HCEC 1CT (cell line): ENCODE results near the gene DGLUCY.
"Not testable (repeated sequence)": the region's sequence is repeated elsewhere in the genome, so short reads cannot be mapped to it uniquely, and the experiment has no call there.

ENCODE experiments used
- DNase-seq: peaks from one replicate; pipeline ENCODE4 v3.0.0-alpha.2; 2017

Gene DGLUCY

DNA sequence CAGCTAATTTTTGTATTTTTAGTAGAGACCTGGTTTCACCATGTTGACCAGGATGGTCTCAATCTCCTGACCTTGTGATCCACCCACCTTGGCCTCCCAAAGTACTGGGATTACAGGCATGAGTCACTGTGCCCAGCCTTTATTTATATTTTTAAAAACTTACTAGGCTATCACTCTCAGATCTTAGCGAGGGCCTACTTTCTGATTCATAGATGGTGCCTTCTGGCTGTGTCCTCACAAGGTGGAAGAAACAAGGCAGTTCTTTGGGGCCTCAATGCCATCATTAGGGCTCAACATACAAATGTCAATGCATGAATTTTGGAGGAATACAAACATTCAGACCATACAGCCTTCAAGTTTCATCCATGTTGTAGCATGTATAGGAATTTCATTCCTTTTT, 2.4 kb upstream of the DGLUCY start:
- DNase-seq = no peak

DNA sequence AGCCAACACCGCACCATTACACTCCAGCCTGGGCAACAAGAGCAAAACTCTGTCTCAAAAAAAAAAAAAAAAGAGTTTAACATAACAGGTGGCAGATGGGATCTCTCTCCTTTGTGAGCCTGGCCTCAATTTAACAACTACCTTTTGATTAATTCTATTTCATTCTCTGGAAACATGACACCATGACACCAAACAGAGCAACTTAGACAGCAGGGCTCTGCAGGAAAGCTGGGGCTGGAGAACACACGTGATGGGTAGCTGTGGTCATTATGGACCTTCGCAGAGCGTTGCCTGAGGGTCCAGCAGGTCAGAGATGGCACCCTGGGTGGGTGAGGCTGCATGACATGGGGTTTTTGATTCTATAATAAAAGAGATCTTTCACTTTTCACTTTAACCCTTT, 1.7 kb upstream of the DGLUCY start:
- no peak for DNase-seq

DNA sequence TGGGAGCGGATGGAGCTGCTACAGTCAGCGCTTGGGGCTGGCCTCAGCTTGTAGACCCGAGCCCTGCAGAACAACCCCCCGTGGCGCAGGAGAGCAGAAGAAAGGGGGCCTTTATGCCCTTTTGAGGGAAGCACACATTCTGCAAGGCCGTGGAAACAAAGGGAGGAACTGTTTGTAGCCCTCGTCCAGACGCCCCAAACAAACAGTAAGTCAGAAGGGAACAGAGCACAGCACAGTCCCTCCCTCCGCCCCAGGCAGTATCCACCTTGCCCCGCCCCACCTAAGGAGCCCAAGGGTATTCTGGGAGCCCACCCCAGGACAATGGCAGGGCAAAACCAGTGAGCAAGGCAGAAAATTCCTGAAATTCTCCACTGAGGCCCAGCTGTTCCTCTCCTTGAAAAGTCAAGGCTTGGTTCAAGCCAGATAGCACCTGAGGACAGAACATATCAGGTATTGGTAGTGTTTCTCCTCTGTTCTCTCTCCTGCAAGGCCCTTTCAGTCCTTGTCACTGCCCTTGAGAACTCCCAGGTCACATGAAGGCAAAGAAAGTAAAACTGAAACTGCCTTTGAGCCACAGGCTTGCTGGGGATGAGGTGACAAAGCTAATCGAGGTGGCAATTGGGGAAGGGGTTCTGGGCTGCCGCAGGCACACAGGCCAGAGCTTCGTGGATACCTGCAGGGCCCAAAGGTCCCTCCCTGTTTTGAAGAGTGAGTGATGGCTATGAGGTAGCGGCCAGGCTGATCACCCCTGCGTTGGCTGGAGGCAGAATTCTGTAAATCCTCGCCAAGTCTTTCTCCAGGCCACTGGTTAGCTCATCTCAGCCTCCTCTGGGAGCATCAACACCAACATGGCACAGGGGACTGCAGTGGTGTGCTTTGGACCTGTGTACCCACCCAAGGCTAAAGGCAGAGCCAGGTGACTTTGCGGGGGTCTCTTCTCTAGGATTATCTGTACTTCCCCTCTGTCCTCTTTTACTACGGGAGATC, 499 bp downstream of the DGLUCY start:
- peak; percentile 20 for DNase-seq

DNA sequence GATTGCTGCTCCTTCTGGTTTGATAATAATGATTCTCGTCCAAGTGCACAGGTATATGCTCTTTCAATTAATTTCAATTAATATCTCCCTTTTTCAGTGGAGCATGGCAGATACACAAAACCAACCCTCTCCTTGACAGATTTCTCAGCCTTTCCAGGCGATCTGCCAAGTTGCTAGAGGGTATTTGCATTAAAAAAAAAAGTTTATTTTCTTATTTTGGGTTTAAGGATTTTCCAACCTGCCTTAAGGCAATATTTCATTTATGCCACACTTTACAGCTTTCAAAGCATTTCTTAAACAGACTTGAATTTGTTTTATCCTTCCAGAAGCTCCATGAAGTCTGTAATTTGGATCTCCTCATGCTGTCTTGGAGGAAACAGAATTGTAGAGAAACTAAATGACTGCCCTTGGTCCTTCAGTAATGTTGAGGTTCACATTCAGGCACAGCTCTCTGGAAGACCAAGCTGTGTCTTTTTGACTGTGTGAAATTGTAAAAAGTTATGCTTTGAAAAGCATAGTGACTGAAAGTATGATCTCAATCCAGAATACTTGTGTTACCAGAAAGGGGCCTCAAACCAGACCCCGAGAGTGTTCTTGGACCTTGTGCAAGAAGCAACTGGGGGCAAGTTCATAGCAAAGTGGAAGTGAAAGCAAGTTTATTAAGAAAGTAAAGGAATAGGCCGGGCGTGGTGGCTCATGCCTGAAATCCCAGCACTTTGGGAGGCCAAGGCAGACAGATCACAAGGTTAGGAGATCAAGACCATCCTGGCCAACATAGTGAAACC, 2.3 kb downstream of the DGLUCY start:
- DNase-seq = no peak

DNA sequence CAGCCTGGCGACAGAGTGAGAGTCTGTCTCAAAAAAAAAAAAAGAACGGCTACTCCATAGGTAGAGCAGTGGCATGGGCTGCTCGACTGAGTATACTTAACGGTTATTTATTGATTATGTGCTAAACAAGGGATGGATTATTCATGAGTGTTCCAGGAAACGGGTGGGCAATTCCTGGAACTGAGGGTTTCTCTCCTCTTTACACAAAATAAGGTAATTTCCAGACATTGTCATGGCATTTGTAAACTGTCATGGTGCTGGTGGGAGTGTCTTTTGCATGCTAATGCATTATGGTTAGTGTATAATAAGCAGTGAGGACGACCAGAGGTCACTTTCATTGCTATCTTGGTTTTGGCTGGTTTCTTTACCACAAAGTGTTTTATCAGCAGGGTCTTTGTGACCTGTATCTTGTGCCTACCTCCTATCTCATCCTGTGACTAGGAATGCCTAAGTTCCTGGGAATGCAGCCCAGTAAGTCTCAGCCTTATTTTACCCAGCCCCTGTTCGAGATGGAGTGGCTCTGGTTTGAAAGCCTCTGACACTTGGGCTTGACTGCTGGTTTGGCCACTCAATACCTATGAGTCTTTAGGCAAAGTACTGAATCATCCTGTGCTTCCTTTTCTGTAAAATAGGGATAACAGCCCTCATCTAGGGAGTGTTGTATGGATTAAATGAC, 3.2 kb downstream of the DGLUCY start:
- DNase-seq = no peak

DNA sequence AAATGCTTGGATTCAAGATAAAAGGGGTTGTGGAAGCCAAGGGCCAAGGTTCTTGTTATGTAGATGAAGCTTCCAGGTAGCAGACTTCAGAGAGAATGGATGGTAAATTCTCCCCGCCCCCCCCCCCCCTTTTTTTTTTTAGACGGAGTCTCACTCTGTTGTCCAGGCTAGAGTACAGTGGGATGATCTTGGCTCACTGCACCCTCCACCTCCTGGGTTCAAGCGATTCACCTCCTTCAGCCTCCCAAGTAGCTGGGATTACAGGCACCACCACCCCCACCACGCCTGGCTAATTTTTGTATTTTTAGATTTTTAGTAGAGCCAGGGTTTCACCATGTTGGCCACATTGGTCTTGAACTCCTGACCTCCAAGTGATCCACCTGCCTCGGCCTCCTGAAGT, 4.1 kb downstream of the DGLUCY start:
- no peak for DNase-seq

DNA sequence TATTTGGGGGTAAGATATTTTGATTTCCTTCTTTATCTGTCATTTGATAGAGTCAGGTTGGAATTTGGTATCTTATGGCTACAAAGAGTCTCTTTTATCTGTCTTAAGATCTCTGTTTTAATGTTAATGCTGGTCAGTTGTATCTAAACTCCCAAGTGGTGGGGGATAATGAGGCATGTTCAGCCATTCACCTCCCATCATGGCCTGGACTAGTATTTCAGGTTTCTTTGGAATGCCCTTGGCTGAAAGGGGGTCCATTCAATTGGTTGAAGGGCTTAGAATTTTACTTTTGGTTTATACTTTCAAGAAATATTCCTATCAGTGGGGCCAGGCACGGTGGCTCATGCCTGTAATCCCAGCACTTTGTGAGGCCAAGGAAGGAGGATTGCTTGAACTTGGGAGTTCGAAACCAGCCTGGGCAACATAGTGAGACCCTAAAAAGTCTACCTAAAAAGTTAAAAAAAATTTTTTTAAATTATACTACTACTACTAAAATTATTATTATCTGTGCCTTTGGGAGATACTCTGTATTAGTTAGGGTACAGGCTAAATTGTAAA, 4.7 kb downstream of the DGLUCY start:
- DNase-seq = no peak

DNA sequence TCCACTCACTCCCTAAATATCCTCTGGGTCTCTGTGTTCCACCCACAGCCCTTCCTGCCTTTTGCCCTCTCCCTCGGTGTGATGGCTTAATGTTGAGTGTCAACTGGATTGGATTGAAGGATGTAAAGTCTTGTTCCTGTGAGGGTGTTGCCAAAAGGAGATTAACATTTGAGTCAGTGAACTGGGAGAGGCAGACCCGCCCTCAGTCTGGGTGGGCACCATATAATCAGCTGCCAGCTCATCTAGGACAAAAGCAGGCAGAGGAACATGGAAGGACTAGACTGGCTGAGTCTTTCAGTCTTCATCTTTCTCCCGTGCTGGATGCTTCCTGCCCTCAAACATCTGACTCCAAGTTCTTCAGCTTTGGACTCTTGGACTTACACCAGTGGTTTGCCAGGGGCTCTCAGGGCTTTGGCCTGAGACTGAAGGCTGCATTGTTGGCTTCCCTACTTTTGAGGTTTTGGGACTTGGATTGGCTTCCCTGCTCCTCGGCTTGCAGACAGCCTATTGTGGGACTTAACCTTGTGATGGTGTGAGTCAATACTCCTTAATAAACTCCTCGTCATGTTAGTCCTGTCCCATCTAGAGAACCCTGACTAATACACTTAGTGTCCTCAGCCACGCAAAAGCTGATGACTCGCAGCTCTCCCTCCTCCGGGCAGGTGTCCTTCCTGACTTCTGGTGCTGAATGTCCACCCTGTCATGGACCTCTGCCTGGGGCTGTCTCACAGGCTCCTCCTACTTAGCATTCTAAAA, 5.9 kb downstream of the DGLUCY start:
- DNase-seq = peak; percentile 70

DNA sequence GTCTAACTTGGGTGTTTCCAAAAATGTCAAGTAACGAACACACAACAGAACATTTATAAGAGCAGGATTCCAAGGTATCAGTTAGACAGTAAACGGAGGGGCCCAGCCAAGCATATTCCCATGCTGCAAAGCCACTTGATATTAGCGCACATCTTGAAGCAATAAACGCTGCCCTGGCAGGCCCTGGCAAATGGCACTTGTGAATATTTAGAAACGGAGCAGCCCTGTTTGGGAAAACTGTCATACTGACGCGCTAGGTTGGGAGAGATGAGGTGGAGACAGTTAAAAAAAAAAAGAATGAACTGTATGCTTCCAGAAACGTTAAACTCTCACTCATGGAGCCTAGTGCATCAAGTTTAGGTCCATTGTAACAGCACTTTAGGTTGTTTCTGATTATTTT, 9.3 kb downstream of the DGLUCY start:
- no peak for DNase-seq

DNA sequence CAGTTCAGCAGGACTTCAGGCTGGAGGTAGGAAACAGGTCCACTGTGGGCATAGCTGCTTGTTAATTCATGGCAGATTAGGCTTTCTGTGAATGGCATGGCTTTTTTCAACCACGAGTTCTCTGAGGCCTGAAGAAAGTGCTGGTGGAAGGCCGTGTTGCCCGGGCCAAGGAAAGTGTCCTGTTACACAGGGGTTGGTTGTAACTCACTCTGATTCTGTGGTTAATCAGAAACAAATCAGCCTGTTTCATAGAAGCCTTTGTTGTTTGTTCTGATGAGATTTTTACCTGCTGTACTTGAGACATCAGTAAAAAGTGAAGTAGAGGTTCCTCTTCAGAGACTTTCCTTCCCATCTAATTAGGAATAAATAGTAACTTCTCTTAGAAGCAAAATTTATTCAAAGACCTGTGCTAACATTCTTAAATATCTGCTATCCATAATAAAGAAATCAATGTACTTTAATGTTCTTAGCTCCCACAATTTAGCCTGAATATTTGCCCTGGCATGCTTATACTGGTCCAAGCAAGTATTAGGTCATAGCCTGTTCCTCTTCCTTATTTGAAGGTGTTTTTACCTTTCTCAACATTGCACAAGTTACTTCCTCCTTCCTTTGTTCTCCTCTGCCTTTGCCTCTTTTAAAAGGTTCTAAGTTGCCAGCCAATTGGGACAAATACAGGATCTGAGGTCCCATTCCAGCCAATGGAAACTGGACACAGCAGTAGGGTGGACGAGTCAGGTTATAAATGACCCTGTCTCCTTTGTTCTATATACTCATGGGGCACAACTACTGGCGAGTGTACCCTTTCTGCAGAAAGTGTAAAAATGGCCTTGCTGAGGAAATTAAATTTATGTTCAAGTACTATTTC, 10.8 kb downstream of the DGLUCY start:
- not testable (repeated sequence) for DNase-seq

DNA sequence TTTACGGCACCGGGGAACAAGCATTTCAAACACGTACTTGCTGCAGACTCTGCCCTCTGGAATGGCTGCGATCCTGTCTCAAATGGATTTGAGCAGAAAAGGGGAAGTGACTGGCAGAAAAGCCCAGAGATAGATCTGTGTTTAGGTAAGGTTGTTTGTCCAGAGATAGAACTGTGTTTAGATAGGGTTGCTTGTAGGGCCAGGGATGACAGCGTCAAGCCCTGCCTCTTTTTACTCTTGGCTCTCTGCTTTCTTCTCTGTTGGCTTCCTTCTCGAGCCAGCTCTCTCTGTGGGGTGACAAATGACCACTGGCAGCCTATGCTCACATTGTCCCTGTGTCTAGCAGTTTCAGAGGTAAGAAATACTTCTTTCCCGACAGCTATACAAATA, 11.4 kb downstream of the DGLUCY start:
- DNase-seq = no peak

DNA sequence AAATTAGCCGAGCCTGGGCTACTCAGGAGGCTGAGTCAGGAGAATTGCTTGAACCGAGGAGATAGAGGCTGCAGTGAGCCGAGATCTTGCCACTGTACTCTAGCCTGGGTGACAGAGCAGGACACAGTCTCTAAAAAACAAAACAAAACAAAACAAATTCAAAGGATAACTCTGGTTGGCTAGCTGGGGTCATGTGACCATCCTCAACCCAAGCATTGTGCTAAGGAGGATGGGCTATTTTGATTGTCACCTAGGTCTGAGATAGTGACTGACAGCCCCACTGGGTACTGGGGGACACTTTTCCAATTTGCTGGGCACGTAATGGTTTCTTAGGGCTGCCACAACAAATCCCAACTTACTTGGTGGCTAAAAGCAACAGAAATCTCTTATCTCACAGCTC, 11.9 kb downstream of the DGLUCY start:
- DNase-seq = no peak

DNA sequence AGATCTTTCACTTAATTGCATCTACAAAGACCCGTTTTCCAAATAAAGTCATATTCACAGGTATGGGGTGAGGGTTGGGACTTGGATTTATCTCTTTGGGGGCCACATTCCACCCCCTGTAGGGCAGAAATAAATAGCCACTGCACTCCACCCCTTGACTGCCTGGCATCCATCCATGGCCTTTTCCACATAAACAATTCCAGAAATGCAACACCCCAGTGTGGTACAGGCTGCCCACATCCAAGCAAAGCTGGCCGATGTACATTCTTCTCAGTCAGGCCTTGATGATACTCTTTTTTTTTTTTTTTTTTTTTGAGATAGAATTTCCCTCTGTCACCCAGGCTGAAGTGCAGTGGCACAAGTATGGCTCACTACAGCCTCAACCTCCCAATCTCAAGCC, 12.9 kb downstream of the DGLUCY start:
- DNase-seq = no peak

DNA sequence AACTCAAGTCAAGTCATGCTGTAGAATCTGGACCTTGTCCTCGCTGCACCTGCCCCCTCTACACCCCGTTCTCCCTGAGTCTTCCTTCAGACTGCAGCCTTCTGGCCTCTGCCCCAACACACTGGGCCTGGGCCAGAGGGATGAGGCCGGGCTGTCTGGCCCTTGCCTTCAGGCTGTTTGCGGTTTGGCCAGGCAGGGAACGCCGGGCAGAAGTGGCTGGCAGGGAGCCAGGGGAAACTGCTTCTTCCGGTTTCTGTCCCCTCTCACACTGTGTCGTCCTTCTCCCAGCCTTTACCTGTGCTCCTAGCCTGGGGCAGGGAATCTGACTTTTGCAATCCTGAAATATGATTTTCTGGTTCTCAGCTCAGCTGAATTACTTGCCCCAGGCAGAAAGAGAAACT, 13.5 kb downstream of the DGLUCY start:
- no peak for DNase-seq

DNA sequence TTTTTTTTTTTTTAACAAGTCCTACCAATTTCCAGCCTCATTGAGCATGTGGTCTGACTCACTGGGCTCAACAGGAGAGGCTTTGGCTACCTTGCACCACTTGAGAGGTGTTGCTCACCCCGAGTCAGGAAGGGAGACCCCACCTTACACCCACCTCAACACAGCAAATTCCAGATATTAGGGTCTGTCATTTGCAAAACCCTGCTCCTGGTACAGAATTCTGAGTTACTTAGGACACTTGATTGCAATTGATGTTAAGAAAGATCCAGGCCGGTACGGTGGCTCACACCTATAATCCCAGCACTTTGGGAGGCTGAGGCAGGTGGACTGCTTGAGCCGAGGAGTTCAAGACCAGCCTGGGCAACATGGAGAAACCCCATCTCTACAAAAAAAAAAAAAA, 14.1 kb downstream of the DGLUCY start:
- DNase-seq = no peak

DNA sequence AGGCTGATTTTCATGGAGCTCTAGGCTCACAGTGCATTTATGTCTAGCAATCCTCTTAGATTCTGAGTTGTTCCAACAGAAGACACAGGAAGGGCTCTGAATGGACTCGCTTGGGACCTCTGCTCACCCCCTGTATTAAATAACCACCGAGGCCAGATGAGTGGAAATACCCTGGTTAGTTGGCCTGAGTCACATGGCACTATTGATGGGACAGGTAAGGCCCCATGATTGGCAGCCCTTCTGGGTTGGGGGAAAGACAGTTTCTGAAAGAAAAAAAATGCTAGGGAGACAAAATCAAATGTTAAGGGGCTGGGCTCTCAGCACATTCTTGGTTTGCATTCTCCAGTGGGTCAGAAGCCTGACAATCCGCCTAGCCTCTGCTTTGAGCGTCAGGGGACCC, 14.8 kb downstream of the DGLUCY start:
- no peak for DNase-seq

DNA sequence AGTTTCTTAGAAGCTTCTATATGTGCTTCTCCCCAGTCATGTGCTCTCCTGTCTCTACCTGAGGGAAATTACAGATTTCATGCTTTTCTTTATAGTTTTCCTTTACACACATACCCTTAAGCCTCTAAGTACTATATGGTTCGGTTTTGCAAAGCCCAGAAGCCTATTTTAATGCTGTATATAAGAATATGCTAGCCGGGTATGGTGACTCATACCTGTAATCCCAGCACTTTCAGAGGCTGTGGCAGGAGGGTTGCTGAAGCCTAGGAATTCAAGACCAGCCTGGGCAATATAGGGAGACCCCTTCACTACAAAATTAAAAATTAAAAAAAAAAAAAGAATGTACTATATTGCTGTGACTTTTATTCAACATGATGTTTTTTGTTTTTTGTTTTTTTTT, 15.4 kb downstream of the DGLUCY start:
- DNase-seq = peak; percentile 12

DNA sequence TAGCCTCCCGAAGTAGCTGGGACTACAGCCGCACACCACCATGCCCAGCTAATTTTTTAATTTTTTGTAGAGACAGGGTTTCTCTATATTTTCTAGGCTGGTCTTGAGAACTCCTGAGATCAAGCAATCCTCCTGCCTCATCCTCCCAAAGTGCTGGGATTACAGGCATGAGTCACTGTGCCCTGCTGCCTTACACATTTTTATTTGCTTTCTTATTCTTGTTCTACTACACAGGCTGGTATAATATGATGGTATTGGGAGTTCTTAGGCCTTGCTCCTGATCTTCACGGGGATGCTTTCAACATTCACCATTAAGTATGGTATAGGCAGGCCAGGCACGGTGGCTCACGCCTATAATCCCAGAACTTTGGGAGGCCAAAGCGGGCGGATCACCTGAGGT, 21.2 kb downstream of the DGLUCY start:
- DNase-seq = no peak

DNA sequence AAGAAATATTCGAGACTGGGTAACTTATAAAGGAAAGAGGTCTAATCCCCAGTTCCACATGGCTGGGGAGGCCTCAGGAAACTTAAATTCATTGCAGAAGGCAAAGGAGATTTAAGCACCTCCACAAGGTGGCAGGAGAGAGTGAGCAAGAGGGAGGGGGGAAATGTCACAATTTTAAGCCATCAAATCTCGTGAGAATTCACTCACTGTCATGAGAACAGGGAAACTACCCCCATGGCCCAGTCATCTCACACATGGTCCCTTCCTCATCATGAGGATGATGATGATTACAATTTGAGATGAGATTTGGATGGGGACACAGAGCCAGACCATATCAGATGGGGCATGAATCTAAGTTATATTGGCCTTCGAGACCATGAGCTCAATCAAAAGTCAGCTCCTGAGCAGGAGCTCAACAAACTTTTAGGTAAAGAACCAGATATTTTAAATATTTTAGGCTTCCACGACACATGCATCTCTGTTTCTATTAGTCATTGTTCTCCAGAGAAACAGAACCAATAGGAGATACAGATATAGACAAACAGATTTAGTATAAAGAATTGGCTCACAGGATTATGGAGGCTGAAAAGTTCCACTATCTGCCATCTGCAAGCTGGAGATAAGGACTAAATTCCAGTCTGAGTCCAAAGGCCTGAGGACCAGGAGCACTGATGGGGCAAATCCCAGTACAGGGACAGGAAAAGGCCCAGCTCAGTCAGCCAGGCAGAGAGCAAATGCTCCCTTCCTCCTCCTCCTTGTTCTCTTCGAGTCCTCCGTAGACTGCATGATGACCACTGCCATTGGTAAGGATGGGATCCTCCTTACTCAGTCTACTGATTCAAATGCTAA, 24.9 kb downstream of the DGLUCY start:
- no peak for DNase-seq

DNA sequence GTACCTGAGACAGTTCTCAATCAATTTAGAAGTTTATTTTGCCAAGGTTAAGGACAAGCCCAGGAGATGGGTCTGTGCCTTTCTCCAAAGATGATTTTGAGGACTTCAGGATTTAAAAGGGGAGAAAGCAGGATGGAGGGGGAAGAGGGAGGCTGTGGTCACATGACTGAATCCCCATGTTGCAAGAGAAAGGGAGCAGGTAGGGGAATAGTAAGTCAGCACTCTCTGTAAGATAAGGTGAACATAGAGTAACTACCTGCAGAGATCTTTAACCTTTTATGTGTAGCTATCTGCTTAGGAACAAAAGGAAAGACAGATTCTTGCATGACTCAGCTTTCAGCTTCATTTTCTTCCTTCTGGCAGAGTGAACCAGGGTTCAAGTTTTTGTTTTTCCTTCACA, 25.9 kb downstream of the DGLUCY start:
- no peak for DNase-seq
